MG63 (cell line): ENCODE measurements around the gene ALDH2. TPM values are rescaled to one million over a fixed set of nuclear protein-coding genes. Genes with fewer than 3 reads are reported as not detected.
"Not testable (repeated sequence)": the region's sequence is repeated elsewhere in the genome, so short reads cannot be mapped to it uniquely, and the experiment has no call there.

Experiments used
- DNase-seq: peaks from one replicate; pipeline ENCODE4 v3.0.0-alpha.2; 2020
- H3K27me3 ChIP-seq: fragments of 250-450 bp; sonication (Bioruptor Pico); 2 replicates; pipeline ENCODE4 v1.5.1; 2020; ENCODE audit warnings: mild to moderate bottlenecking, moderate library complexity
- H3K36me3 ChIP-seq: fragments of 250-450 bp; sonication (Bioruptor Pico); 2 replicates; pipeline ENCODE4 v1.5.1; 2020; ENCODE audit warnings: mild to moderate bottlenecking, moderate library complexity
- H3K4me3 ChIP-seq: fragments of 250-450 bp; sonication (Bioruptor Pico); 2 replicates; pipeline ENCODE4 v1.5.1; 2020; ENCODE audit warnings: mild to moderate bottlenecking, moderate library complexity
- H3K9me3 ChIP-seq: fragments of 250-450 bp; sonication (Bioruptor Pico); 2 replicates; pipeline ENCODE4 v1.5.1; 2020; ENCODE audit warnings: mild to moderate bottlenecking, moderate library complexity
- total RNA-seq: library from RNA; depleted of rRNA; stranded (reverse); fragments of >200 nt; shearing (Covaris generic); gene quantifications from 2 replicates; pipeline ENCODE4 v1.2.3, GENCODE V29; 2014; ENCODE audit warnings: low replicate concordance

ALDH2 gene
- total RNA-seq, 1 experiment from 2014 or later: 61.9 TPM

DNA sequence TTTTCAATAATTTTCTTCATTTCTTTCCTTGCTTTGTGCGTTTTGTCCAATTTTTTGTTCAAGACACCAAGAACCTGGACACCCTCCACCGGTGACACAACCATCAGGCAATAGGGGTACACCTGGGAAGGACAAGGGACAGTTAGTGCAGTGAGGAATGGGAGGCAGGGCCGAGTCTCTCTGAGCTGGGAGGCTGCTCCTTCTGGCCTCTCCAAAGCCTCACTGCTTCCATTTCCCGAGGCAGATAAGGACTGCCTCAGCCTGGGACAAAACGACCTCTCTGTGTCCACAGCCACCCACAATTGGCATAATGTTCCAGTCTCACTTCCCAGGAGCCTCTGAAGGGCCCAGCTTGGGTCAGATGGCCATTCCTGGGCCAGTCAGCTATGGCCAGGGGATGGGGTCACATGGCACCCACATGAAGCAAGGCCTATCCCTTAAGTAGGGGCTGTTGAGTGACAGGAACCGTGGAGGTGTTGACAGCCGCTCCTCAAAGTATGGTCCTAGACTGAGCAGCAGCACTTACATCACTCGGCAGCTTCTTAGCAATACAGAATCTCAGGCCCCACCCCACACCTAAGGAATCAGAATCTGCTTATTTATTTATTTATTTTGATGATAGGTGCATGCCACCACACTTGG is 61.7 kb downstream of the ALDH2 start:
- H3K9me3 ChIP-seq: no peaks in the 10 kb centered on the region
- peaks cover 2% of the 10 kb centered on the region; the same call in 1 of the 2 replicates for H3K27me3 ChIP-seq
- no peak overlapping the region for H3K4me3 ChIP-seq
- no peak for DNase-seq
- H3K36me3 ChIP-seq: no peaks in the 10 kb centered on the region

DNA sequence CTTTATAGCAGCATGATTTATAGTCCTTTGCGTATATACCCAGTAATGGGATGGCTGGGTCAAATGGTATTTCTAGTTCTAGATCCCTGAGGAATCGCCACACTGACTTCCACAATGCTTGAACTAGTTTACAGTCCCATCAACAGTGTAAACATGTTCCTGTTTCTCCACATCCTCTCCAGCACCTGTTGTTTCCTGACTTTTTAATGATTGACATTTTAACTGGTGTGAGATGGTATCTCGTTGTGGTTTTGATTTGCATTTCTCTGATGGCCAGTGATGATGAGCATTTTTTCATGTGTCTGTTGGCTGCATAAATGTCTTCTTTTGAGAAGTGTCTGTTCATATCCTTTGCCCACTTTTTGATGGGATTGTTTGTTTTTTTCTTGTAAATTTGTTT is 62.9 kb downstream of the ALDH2 start:
- H3K9me3 ChIP-seq, H3K36me3 ChIP-seq, H3K4me3 ChIP-seq, DNase-seq, H3K27me3 ChIP-seq: not testable (repeated sequence)

DNA sequence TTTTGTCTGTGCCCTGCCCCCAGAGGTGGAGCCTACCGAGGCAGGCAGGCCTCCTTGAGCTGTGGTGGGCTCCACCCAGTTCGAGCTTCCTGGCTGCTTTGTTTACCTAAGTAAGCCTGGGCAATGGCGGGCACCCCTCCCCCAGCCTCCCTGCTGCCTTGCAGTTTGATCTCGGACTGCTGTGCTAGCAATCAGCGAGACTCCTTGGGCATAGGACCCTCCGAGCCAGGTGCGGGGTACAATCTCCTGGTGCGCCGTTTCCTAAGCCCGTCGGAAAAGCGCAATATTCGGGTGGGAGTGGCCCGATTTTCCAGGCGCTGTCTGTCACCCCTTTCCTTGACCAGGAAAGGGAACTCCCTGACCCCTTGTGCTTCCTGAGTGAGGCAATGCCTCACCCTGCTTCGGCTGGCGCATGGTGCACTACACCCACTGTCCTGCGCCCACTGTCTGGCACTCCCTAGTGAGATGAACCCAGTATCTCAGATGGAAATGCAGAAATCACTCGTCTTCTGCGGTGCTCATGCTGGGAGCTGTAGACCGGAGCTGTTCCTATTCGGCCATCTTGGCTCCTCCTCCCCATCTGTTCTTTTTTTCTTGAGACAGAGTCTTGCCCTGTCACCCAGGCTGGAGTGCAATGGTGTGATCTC is 68.1 kb downstream of the ALDH2 start:
- not testable (repeated sequence) for H3K4me3 ChIP-seq, H3K9me3 ChIP-seq, DNase-seq, H3K27me3 ChIP-seq
- peaks cover 11% of the 10 kb centered on the region; the same call in 1 of the 2 replicates for H3K36me3 ChIP-seq

DNA sequence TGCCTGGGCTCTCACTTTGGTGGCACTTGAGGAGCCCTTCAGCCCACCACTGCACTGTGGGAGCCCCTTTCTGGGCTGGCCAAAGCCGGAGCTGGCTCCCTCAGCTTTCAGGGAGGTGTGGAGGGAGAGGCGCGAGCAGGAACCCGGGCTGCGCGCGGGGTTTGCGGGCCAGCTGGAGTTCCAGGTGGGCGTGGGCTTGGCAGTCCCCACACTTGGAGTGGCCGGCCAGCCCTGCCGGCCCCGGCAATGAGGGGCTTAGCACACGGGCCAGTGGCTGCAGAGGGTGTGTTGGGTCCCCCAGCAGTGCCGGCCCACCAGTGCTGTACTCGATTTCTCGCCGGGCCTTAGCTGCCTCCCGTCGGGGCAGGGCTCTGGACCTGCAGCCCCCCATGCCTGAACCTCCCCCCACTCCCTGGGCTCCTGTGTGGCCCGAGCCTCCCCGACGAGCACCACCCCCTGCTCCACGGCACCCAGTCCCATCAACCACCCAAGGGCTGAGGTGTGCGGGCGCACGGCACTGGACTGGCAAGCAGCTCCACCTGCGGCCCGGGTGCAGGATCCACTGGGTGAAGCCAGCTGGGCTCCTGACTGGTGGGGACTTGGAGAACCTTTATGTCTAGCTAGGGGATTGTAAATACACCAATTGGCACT is 68.9 kb downstream of the ALDH2 start:
- not testable (repeated sequence) for DNase-seq, H3K27me3 ChIP-seq, H3K9me3 ChIP-seq, H3K4me3 ChIP-seq
- peaks cover 16% of the 10 kb centered on the region for H3K36me3 ChIP-seq

DNA sequence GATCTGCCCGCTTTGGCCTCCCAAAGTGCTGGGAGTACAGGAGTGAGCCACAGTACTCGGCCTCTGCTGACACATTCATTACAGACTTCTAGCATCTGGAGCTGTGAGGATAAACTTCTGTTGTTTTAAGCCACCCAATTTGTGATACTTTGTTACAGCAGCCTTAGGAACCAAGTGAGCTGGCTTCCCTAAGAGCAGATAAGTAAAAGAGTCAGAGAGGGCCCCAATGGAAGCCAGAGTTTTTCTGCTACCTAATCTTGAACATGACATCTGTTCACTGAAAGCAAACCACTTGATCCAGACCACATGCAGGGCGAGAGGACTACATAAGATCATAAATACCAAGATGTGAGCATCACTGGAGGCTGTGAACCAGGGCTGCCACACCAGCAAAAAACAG is 71.6 kb downstream of the ALDH2 start:
- no peaks in the 10 kb centered on the region for H3K9me3 ChIP-seq
- H3K27me3 ChIP-seq: no peaks in the 10 kb centered on the region
- no peak overlapping the region for H3K4me3 ChIP-seq
- DNase-seq: no peak
- peaks cover 16% of the 10 kb centered on the region for H3K36me3 ChIP-seq

DNA sequence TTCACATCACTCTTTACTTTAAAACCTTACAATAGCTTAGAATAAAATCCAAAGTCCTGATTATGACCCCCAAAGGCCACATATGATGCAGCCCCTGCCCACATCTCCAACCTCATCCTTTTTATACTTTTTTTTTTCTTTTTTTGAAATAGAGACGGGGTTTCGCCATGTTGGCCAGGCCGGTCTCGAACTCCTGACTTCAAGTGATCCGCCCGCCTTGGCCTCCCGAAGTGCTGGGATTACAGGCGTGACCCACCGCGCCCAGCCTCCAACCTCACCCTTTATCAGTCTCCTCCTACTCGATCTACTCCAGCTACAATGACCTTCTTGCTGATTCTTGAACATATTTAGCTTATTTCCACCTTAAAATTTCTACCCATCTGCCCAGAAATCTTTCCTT is 74.1 kb downstream of the ALDH2 start:
- Histone ChIP-seq H3K4me3 (peak overlapping the region; percentile 78), H3K9me3 (no peaks in the 10 kb centered on the region), H3K27me3 (no peaks in the 10 kb centered on the region), H3K36me3 (peaks cover 31% of the 10 kb centered on the region)
- no peak for DNase-seq

DNA sequence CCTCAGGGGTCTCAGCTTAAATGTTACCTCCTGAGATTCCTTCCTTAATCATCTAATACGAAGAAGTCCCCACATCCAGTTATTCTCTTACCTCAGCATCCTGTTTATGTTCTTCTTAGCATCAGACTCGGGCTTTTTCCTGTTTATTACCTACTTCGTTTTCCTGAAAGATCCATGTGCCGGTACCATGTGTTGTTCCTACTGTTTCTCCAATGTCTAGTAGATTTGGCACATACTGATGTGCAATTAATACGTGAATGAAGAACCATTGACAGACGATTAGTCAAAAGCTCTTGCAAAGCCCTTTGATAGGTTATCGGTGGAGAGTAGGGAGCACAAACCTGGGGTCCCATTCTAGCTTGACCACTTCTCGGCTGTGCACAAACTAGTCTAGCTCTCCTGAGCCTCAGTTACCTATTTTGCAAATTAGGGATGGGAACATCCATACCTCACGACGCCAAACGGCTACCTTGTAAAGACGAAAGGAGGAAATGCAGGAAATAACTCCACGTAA is 74.6 kb downstream of the ALDH2 start:
- H3K27me3 ChIP-seq: no peaks in the 10 kb centered on the region
- peak overlapping the region; percentile 78 for H3K4me3 ChIP-seq
- peaks cover 36% of the 10 kb centered on the region for H3K36me3 ChIP-seq
- no peak for DNase-seq
- H3K9me3 ChIP-seq: no peaks in the 10 kb centered on the region

DNA sequence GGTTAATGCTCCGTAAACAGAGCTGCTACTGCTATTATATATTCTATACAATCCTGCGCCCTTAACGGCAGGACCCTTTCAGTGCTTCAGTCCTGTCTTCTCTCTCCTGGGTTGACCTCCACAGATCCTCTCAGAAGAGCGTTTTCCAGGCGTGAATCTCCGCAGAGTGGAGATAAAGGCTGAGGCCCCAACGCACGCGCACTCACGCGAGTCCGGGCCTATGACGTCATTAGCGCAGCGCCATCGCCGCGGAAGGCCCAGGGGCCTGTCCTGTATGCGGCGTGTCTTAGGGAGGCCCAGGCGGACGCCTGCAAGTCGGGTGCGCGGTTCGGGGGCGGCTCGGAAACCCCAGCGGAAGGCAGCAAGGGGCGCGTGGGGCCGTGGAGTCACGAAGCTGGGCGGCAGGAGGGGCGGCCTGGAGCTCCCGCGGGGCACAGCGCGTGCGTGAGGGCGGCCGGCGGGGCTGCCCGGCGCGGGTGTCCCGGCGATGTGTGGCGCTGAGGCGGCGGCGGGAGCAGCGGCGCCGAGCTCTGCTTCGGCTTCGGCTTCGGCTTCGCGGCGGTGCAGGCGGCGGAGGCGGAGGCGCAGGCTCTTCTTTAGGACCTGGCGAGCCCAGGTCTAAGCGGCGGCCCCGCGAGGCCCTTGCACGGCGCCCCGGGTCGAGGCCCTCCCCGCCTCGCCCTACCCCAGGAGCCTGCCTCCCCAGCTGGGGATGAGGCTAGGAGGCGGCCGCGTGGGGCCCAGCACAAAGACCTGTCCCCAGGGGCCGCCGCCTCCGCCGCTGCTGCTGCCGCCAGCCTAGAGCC is 75.2 kb downstream of the ALDH2 start, which contains the start of gene MAPKAPK5:
TSS of gene MAPKAPK5 (plus strand) at position 479 of the 806 bp plus-strand sequence. CDS start 506 bp downstream, outside the sequence.
- H3K27me3 ChIP-seq: no peaks in the 10 kb centered on the region

DNA sequence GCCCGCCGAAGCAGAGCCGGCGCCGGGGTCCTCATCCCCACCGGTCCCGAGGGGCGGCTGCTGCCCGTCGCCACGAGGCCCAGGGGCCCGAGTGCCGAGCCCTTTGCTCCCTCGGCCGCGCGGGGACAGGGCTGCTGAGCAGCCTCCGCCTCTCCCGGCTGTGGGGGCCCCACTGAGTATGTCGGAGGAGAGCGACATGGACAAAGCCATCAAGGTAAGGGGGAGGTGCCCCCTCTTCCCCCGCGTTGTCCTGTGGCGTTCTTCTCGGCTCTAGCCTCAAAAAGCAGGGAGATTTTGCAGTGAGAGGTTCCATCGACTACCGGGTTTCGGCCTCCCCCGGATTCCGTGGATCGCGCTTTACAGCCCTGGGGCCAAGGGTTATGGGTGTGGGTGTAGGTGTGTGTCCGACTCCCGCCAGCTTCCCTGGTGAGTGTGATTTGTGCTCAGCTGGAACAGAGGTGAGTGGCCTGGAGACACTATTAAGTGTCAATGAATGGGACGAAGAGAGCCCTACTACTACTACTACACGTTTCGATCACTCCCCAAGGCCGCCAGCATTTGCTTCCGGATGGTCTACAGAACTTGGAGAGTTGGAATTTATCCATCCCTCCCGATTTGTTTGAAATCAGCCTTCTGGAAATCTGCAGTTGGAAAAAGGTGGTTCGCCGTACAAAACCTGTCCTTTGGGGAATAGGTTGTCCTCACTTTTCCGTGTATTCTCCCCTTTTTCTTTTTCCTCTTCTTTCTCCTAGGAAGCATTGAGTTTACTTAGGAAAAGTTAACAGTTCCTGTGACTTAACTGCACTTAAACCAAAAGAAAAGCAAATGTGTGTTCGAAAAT is 76.0 kb downstream of the ALDH2 start:
- Histone ChIP-seq H3K36me3 (peaks cover 44% of the 10 kb centered on the region), H3K9me3 (no peaks in the 10 kb centered on the region), H3K27me3 (no peaks in the 10 kb centered on the region), H3K4me3 (peak overlapping the region; percentile 78)
- DNase-seq: peak; percentile 35

More for the DNA sequence above, 75.2 kb downstream of the ALDH2 start, which contains the start of gene MAPKAPK5:
- H3K4me3 ChIP-seq: peak within 1 kb of the TSS; percentile 78
- peak; percentile 92 for DNase-seq
- H3K9me3 ChIP-seq: no peaks in the 10 kb centered on the region
- peaks cover 38% of the 10 kb centered on the region for H3K36me3 ChIP-seq

DNA sequence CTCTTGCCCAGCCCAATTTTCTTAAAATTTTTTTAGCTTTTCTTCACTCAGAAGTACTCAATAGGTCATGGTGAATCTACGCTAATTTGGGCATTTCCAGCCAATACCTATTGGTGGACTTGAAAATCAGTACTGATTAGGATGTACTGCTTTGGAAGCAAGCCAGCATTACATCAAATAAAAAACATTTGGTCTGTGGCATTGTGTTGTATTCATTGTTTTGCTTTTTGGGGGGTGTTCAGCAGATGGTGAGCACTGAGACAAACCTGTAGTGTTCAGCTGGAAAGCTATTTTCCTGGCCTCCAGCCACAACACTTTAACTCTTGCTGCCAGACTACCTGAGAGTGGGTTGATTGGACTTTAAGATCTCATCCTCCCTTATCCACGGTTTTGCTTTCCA is 79.3 kb downstream of the ALDH2 start:
- Histone ChIP-seq H3K4me3 (no peak overlapping the region), H3K9me3 (no peaks in the 10 kb centered on the region)
- no peak for DNase-seq

DNA sequence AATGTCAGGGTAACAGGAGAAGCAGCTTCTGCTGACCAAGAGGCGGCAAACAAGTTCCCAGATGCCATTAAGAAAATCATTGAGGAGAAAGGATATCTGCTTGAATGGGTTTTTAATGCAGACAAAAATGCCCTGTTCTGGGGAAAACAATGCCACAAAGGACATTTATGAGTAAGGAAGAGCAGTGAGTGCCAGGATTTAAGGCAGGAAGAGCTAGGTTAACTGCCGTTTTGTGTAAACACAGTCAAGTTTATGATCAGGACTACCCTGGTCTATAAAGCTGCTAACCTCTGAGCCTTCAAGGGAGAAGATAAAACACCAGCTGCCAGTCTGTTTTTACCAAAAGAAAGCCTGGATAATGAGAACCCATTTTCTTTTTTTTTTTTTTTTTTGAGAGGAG is 83.8 kb downstream of the ALDH2 start:
- H3K36me3 ChIP-seq: peaks cover 53% of the 10 kb centered on the region
- no peak for DNase-seq

More for the DNA sequence above, 79.3 kb downstream of the ALDH2 start:
- H3K36me3 ChIP-seq: peaks cover 50% of the 10 kb centered on the region
- H3K27me3 ChIP-seq: no peaks in the 10 kb centered on the region

DNA sequence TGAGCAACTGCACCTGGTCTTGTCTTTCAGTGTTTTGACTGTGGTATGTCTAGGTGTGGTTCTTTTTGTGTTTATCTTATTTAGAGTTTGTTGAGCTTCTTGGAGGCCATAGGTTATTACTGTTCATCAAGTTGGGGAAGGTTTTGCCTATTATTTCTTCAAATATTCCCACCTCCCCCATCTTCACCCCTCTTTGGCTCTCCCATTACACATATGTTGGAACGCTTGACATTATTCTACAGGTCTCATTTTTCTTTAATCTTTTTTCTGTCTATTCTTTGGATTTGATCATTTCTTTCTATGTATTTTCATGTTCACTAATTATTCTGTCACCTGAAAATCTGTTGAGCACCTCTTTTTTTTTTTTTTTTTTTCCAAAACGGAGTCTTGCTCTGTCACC is 91.5 kb downstream of the ALDH2 start:
- Histone ChIP-seq H3K9me3 (peaks cover 6% of the 10 kb centered on the region), H3K27me3 (no peaks in the 10 kb centered on the region)
- no peak for DNase-seq

More for the DNA sequence above, 83.8 kb downstream of the ALDH2 start:
- H3K27me3 ChIP-seq: no peaks in the 10 kb centered on the region
- no peaks in the 10 kb centered on the region for H3K9me3 ChIP-seq
- H3K4me3 ChIP-seq: no peak overlapping the region

DNA sequence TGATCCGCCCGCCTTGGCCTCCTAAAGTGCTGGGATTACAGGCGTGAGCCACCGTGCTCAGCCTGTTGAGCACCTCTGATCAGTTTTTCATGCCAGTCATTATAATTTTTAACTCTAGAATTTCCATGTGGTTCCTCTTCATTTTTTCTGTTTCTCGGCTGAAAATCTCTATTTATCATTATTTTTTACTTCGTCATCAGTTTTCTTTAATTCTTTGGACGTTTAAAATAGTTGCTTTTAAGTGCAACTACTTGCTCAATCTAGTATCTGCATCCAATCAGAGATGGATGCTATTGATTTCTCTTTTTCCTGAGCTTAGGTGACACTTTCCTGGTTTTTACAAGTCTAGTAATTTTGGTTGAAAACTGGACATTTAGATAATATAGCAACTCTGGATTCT is 92.0 kb downstream of the ALDH2 start:
- H3K36me3 ChIP-seq: peaks cover 18% of the 10 kb centered on the region
- no peak for DNase-seq
- no peak overlapping the region for H3K4me3 ChIP-seq
- H3K27me3 ChIP-seq: no peaks in the 10 kb centered on the region
- H3K9me3 ChIP-seq: peaks cover 6% of the 10 kb centered on the region

More for the DNA sequence above, 91.5 kb downstream of the ALDH2 start:
- H3K4me3 ChIP-seq: no peak overlapping the region
- H3K36me3 ChIP-seq: peaks cover 18% of the 10 kb centered on the region

DNA sequence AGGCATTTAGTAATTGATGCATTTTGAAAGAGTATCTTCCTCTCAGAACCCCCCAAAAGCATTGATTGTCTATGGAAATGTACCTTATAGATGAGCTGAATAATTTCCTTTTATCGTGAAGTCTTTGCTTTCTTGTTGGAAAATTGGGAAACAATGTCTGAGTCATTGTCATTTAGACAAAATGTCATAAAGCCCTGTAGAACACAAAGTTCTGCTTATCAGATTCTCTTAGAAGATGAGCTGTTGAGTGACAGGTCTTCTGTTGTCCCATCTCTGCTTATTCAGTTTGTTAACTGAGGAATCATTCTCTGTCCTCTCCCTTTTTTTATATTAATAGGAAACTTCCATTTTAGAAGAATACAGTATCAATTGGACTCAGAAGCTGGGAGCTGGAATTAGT is 98.2 kb downstream of the ALDH2 start:
- Histone ChIP-seq H3K4me3 (no peak overlapping the region), H3K9me3 (no peaks in the 10 kb centered on the region), H3K36me3 (peaks cover 41% of the 10 kb centered on the region), H3K27me3 (no peaks in the 10 kb centered on the region)
- no peak for DNase-seq
